Measurements from ENCODE around the gene SIRT6. TPM values are rescaled to one million over a fixed set of nuclear protein-coding genes. Genes with fewer than 3 reads are reported as not detected.

Gene SIRT6
- total and polyA plus RNA-seq, 9 of the 15 experiments (the other 6 are each of a cell fraction or from before 2014, with no cell fraction given) = 1.4 to 41.1 (median 10.2) TPM

GRCh38 chr19:4140237-4140711 lies 42.1 kb downstream of the SIRT6 start (continued):
- TF ChIP-seq, protein P1, sequence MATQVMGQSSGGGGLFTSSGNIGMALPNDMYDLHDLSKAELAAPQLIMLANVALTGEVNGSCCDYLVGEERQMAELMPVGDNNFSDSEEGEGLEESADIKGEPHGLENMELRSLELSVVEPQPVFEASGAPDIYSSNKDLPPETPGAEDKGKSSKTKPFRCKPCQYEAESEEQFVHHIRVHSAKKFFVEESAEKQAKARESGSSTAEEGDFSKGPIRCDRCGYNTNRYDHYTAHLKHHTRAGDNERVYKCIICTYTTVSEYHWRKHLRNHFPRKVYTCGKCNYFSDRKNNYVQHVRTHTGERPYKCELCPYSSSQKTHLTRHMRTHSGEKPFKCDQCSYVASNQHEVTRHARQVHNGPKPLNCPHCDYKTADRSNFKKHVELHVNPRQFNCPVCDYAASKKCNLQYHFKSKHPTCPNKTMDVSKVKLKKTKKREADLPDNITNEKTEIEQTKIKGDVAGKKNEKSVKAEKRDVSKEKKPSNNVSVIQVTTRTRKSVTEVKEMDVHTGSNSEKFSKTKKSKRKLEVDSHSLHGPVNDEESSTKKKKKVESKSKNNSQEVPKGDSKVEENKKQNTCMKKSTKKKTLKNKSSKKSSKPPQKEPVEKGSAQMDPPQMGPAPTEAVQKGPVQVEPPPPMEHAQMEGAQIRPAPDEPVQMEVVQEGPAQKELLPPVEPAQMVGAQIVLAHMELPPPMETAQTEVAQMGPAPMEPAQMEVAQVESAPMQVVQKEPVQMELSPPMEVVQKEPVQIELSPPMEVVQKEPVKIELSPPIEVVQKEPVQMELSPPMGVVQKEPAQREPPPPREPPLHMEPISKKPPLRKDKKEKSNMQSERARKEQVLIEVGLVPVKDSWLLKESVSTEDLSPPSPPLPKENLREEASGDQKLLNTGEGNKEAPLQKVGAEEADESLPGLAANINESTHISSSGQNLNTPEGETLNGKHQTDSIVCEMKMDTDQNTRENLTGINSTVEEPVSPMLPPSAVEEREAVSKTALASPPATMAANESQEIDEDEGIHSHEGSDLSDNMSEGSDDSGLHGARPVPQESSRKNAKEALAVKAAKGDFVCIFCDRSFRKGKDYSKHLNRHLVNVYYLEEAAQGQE (IDR thresholded peaks at IDR 0.05; ENCODE audit: borderline replicate concordance) = peak; percentile 43; the same call in 1 of the 2 replicates
- TF ChIP-seq, protein P1 (CRISPR knock-in tag; IDR thresholded peaks at IDR 0.05; ENCODE audit: low read depth) = no peak
- 0 out of 4 replicates have a peak, but pooled peaks of 1 of the 2 experiments have one; percentile 22 for TF ChIP-seq RCOR1 (IDR thresholded peaks at IDR 0.05; ENCODE audit: borderline replicate concordance in 1 of 2, low read depth in 2 of 2, low read length in 2 of 2)
- TF ChIP-seq SMARCA4 (IDR thresholded peaks at IDR 0.05) = no peak
- 0 out of 2 replicates have a peak, but pooled peaks have one; percentile 28 for TF ChIP-seq NBN (IDR thresholded peaks at IDR 0.05; ENCODE audit: low read depth)
- no peak for TF ChIP-seq MTA1 (IDR thresholded peaks at IDR 0.05; ENCODE audit: borderline replicate concordance)
- peak; percentile 56; the same call in 1 of the 2 replicates for TF ChIP-seq ARID2 (IDR thresholded peaks at IDR 0.05)
- 0 out of 2 replicates have a peak, but pooled peaks have one; percentile 53 for TF ChIP-seq HLTF (IDR thresholded peaks at IDR 0.05)
- TF ChIP-seq RAD21 (CRISPR knock-in tag; conservative IDR thresholded peaks at IDR 0.05 in 1 of 2, IDR thresholded peaks at IDR 0.05 in 1 of 2) = peak; percentile 38 to 74; a peak in 3 of 4 replicates
- peak; percentile 54 for TF ChIP-seq CC2D1A (IDR thresholded peaks at IDR 0.05)

Data from K562 (cell line).